Globus pallidus (tissue), 1 donor: ENCODE measurements around the gene CEP164.

ENCODE experiments used
- DNase-seq: peaks from one replicate; pipeline ENCODE4 v3.0.0-alpha.2; 2015; ENCODE audit warnings: low spot score

Gene CEP164

DNA sequence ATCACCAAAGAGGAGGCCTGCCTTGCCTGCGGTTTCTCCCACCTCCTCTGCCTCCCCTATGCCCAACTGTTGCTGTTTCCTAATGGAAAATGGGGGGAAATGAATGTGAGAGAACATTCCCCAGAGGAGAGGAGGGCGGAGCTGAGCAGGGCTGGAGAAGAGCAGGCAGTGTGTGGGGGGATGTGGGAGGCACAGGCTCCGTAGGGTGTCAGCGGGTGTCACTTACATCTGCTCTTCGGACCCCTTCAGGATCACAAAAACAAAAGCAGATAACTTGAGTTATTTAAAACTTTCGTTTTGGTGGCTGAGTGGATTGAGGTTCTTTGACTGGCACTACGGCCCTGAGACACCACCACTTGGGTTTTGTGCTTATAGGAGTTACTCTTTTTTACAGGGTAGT, 93.8 kb downstream of the CEP164 start:
- DNase-seq: no peak

DNA sequence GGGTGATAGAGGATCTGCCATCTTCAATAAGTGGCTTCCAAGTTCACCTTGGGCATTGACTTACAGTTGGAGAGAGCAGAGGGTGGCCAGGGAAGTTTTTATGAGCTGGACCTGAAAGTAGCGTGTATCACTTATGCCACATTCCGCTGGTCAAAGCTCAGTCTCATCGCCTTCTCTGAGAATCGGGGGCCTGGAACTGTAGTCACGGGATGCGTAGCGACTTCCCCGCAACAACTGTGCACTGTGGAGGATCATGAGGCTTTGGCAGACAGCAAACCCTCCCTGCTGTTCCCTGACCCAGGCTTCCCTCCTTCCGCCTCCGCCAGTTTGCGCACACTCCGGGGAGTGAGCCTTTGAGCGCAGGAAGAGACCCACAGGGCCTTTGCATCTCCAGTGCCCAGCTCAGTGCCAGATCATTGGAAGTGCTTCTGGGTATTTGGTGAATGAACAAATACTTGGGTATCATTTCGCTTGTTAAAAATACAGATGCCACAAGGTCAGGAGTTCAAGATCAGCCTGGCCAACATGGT, 95.5 kb downstream of the CEP164 start:
- DNase-seq: no peak

DNA sequence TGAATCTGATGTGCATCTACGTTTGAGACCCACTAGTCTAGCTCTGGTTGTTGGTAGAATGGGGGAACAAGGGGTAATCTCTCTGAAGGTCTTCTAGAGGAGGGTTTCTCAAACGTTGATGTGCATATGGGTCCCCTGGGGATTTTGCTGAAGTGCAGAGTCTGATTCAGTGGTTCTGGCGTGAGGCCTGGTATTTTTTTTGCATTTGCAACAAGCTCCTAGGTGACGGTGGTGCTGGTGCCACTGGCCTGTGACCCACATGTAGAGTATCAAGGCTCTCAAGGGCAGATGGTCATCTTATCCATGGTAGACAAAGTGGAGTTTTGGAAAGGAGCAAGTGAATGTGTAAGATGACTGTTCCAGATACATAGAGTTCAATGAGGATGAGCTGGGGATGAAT, 97.1 kb downstream of the CEP164 start:
- no peak for DNase-seq

DNA sequence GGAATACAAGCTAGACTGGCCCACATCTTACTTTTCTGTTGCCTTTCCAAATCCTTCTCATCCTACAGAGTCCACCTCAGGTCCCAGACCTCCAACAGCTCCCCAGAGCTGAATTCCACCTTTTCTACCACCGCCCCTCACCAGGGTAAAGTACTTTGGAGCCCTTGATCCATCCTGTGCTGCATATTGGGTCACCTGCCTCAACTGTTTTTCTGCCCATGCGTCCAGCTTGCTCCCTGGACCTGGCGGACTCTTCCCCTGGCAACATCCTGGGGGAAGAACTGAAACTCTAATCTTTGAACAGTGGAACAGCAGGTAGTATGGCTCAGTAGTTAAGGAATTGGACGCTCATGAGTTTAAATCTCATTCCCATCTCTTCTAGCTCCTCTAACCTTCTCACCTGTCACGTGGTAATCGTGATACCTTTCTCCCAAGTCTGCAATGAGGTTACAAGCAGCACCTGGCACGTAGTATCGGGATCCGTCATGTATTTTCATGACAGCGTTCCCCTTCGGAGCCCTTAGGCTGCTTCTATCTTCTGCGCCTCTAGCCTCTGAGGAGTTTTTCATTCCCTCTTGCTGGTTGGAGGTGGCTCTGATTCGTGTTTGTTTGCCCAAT, 98.1 kb downstream of the CEP164 start:
- no peak for DNase-seq

DNA sequence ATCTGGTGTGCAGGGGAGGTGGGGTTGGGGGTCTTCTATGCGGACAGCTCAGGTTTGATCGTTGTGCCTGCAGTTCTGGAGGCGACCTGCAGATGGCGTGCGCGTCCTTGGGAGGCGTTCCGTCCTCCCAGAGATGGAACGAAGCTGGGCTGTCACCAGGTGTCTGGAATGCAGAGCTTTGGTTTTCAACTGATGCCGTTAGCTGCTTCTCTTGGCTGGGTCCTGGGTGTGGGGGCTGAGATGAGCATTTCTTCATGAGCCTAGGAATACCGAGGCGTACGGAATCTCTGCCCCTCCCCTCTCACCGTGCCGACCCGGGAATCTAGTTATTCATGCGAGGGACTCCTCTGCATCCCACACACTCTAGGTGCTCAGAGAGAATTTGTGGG, 98.6 kb downstream of the CEP164 start:
- peak; percentile 65 for DNase-seq

DNA sequence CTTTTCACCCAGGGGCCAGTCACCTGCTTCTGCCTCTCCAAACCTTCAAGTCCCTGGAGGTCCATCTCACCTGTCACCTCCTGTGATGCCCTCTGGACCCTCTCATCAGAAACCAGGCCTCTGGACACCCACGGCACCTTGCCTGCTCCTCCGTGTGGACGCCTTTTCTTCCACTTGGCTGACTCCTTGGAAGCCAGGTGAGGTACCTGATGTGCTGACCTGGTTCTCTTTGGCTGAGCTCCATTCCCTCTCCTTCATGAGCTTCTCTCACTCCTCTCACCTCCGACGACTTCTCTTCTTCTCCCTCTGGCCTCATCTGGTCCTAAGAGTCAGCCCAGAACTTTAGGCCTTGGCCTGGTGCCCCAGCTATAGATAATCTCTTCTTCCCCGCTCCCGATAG, 99.3 kb downstream of the CEP164 start:
- DNase-seq: no peak

DNA sequence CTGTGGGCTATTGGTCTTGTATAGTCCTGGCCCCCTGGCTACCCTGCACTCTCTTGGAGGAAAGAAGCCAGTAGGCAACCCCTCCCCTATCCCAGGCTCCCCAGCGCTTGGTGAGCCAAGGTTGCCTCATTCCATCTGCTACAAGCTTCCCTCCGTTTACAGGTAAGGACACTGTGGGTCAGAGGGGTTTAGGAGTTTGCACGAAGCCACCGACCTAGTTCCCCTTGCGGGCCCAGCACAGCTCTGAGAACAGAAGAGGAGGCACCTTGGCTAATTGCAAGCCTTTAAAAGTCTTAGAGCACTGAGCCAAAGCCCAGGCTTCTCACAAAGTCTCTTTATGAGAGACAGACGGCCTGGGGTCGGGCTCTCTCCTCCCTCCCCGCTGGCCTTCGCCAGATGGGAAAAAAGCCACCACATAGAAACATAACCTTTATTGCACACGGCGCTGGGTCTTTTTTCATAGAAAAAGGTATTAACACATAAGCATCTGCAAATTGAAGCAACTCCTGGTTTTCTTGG, 99.8 kb downstream of the CEP164 start:
- peak; percentile 46 for DNase-seq

DNA sequence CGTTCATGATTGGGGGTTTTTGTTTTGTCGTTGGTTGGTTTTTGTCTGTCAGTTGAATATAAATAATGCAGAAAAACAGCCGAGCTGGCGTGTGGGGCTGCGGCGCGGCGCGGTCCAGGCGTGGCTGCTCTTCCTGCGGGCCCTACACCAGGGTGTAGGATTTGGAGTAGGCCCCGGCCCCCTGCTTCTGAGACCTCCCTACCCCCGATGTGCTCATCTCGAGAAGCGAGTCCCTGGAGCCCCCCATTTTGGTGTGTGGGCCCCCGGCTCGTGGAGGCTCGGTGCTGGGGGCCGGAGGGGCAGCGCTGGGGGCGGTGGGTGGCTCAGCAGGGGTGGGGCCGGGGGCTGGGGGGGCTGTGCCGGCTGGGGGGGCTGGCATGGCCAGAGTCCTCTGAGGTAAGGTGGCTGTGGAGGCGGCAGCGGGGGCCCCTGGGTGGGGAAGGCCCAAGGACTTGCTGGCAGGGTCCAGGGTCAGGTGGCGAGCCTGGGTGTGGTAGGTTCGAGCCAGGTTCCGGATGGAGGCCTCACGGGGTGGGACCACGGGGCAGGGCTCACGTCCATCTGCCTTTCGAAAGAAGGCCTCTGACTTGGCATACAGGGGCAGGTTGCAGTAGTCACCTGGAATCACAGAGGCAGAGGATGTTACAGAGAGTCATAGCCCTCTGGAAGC, 100.7 kb downstream of the CEP164 start:
- DNase-seq: no peak

DNA sequence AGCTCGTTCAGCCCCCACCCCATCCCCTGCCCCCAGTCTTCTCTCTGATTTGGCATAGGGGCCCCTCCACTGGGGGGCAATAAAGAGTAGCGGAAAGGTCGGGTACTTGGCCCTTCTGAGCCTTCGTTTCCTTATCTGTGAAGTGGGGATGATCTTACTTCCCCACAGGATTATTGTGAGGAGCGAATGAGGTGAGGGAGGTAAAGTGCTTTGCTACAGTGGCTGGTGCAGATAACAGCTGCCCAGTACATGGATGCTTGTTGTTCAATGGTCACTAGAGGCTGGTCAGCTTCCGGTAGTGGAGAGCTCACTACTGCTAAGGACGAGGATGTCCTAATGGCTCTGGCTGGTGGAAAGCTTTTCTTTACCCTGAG, 101.2 kb downstream of the CEP164 start:
- no peak for DNase-seq

DNA sequence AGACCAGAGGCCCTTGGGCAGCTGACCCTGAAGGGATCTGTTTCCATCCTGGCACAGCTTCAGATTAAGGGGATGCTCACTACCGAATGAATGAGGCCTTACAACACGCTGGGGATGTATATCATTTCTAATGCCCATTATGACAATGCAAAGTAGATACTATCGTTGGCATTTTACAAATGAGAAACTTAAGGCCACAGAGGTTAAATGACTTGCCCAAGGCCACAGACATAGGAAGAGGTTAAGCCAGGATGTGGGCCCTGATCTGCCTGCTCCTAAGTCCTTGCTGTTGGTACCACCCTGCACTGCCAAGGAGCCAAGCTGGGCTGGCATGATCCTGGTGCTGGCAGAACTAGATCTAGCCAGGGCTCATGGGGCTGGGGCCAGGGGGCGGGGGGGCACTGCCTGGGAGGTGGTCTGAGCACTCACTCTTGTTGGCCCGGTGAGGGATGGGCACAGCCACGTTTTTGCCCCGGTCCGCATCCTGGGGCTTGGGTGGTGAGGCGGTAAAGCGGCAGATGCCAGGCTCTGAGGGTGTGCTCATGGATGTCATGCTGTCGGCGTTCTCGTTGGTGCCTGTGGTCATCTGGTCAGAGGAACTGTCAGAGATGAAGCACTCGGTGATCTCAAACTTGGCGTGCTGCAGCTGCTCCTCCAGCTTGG, 102.8 kb downstream of the CEP164 start:
- no peak for DNase-seq

DNA sequence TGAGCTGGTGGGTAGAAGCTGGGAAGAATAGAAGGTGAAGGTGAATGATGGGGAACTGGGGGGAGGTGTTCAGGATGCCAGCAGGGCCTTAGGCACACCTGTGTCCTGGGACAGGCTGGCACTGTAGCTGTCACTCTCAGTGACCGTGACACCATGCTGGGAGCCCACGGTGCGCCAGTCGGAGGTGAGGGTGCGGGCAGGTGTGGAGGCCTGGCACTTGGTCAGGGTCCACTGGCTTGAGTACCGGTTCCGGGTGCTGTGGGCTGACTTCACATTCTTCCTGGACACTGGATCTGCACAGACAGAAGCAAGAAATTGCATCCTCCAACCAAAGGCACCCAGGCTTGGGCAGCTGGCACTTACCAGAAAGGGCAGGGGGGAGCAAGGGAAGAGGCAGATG, 103.8 kb downstream of the CEP164 start:
- DNase-seq: no peak

DNA sequence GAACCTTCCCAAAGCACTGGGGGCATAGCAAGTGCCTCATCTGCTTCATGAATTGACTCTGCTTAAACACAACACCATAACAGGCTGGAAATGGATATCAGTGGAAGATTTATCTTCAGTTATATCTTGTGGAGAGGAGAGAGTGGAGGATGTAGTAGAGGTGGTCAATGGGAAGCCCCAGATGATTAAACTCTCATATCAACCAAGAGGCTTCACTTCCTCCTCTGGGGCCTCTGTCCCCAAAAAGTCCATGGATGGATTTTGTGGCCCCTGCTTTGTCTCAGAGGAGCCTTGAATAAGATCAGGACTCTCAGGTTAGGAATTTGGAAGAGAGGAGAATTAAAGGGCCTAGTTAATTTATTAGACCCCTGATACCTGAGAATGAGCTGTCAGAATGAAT, 106.1 kb downstream of the CEP164 start:
- no peak for DNase-seq

DNA sequence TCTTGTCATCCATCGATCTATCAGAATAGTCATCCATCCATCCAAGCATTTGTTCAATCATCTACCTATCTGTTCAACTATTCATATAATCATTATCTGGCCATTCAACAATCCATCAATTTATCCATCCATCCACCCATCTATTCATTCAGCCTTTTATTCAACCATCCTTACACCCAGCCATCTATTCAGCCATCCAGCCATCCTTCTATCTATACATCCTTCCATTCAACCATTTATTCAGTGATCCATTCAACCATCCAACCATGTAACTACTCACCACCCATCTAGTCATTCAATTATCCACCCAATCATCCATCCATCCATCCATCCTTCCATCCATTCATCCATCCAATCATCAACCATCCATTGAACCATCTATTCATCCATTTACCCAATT, 106.8 kb downstream of the CEP164 start:
- DNase-seq: no peak

DNA sequence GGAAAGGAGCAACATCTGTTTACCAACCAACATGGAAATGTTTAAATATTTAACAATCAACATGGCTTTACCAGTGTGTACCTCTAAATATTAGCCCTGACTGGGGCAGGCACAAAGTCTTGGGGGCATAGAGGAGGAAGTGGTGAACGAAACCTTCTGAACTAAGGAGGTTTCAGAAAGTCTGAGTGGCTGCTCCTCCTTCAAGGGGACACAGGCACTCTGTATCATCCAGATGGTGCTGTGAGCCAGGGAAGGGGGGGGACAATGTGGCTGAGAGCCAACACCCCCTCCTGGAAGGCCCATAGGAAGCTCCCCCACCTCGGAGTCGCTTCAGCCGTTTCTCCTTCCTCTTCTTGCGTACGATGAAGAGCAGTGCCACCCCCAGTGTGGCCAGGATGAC, 107.7 kb downstream of the CEP164 start:
- no peak for DNase-seq

DNA sequence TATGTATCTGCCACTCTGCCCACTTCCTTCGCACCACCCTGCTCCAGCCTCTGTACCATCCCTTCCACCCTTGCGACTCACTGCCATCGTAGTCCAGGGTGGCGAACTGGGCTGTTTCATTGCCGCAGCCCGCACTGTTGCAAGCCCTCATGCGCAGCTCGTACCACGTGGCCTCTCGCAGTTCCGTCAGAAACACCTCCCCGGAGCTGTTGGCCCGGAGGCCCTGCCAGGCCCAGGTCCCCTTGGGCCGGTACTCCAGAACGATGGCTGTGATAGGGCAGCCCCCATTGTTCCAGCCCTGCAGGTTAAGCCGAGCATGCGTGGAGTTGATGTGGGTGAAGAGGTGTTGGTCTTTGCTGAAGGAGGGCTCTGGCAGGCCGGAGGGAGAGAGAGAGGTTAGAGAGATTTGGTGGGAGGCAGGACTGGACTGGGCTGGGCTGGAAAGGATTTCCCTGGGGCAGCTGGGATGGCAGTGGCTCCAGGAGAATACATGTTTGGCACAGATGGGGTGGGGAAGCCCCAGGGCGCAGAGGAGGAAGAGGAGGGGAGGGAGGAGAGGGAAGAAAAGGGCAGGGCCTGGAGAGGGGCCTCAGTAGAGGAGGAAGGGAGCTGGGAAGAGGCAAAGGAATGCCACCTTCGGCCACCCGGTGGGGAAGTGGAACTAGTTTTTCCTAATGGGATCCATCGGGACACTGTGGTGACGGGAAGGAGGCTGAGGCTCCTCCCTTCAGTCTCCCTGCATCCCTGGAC, 109.6 kb downstream of the CEP164 start:
- DNase-seq: no peak

DNA sequence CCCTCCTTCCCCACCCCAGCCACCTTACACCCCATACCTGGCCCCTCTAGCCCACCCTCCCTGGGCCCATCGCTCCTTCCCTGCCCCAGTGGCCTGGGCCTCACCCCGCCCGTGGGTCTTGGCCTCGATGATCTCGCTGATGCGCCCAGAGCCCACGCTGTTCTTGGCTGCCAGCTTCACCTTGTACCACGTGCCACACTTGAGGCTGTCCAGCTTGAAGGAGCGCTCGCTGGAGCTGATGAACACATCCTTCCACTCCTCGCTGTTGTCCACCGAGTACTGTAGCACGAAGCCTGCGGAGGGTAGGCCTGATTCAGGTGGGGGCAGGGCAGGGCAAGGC, 110.1 kb downstream of the CEP164 start:
- no peak for DNase-seq

DNA sequence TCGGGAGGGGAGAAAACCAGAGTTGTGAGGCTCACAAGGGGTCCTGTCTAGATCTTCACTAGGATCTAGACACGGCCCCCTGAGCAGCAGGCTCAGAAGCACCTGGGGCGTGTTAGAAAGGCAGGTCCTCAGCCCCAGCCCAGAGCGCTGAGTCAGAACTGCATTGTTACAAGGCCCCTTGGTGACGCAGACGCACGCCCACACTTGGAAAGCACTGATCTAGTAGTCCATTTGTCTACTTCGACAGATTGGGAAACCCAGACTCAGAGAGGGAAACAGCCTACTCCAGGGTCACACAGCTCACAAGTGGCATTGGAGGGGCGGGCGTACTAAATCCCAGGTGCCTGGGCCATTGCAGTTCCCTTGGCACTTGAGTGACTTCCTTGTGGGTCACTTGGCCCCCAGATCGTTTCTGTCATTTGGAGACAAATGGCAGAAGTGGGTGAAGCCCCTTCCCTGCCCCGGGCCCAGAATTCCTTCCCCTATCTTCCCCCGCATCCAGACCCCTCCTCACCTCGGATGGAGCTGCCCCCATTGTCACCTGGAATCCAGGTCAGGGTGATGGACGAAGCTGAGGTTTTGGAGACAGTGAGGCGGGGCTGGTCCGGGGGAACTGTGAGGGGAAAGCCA, 110.8 kb downstream of the CEP164 start:
- DNase-seq: no peak

DNA sequence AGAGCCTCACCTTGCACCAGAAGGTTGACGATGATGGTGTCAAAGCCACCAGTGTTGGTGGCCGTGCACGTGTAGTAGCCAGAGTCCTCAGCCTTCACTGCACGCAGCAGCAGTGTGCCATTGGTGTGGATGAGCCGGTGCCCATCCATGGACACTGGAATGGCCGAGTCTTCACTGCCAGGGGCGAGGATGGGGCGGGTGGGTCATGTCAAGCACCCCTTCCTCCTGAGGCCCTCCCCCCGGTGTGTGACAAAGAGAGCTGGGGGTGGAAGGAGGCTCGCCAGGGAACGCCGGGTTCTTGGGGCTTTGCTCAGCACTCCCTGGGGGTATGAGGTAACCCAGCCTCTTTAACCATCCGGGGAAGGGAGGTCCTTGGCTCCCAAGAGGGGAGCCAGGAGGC, 111.6 kb downstream of the CEP164 start:
- no peak for DNase-seq

DNA sequence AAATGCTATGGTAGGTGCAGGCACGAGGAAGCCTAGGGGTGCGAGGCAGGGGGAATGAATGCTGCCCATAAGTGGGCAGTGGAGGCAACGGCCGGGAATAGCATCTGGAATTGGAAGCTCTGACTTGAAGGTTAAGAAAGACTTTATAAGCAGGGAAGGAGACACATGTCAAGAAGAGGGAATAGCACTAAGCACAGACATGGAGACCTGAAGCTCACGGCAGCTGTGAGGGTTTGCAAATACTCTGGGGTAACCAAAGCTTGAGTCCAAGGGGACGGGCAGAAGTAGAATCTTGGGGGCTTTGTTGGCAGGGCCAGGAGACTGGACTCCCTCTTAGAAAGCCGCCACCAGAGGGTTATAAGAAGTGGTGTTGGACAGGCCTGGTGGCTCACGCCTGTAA, 112.6 kb downstream of the CEP164 start:
- DNase-seq: no peak

DNA sequence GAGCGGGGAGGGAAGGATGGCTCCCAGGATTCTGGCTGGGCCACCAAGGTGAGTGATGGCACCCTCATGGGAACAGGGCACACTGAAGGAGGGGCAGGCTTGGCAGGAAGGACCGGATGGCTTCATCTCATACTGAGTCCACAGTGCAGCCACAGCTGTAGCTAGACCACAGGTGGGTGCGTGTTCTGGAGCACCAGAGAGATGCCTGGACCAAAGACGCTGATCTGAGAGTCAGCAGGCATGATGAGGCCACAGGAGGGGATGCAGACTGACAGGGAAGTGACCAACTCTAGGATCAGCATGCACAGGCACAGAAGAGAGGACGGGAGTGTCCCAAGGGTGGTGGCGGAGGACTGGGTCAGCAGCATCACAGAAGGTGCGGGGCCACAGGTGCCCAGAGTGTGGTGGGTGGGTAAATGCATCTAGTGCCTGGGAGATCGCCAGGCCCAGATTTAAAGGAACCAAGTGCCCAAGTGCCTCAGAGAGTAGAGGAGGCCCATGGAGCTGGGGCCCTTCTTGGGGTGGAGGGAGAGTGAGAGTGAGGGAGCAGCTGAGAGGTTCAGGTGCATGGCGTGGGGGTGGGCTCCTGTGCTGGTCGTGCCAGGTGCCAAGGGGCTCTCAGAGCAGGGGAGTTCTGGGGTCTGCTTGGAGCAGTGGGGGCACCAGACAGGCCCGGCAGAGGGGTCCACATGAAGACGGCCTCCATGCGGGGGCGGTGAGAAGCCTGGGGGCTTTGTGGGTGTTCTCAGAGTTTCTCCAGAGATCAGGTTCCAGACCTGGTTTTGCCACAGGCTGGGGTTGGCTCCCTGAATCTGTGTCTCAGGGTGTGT, 113.7 kb downstream of the CEP164 start:
- DNase-seq: no peak
